AG04449 (cell line): ENCODE measurements around the gene PRKN.

Experiments used
- CTCF ChIA-PET: fragments of 350-600 bp; formaldehyde crosslinking; extraction: SDS; loops from one replicate; lab custom pipeline; 2021; ENCODE audit warnings: antibody characterized with exemption; lab: Yijun Ruan, JAX
- POLR2A ChIA-PET: fragments of 400-600, 350-600 bp; formaldehyde crosslinking; extraction: SDS; loops from one replicate; lab custom pipeline; 2020; ENCODE audit warnings: antibody characterized with exemption, inconsistent platforms; lab: Yijun Ruan, JAX
- DNase-seq: peaks from one replicate; pipeline ENCODE4 v3.0.0-alpha.2; 2010; ENCODE audit warnings: low read depth, low spot score
- H3K4me3 ChIP-seq: 2 replicates; pipeline ENCODE4 v1.5.1; 2011; ENCODE audit warnings: low read depth, mild to moderate bottlenecking, control low read depth, low read length
- CTCF ChIP-seq: IDR thresholded peaks from one replicate; pipeline ENCODE4 v1.5.1; 2011; ENCODE audit warnings: mild to moderate bottlenecking, moderate library complexity, low read length, control low read depth, inconsistent platforms; ENCODE audit not compliant: insufficient read depth; ENCODE audit errors: missing control alignments

The PRKN gene

GRCh38 chr6:162670345-162670744 is 57.2 kb downstream of the PRKN start:
- H3K4me3 ChIP-seq, result no peak overlapping the region
- TF ChIP-seq CTCF, result no peak
- CTCF ChIA-PET, result no interaction called here
- DNase-seq, result no peak
- POLR2A ChIA-PET, result no interaction called here

DNA sequence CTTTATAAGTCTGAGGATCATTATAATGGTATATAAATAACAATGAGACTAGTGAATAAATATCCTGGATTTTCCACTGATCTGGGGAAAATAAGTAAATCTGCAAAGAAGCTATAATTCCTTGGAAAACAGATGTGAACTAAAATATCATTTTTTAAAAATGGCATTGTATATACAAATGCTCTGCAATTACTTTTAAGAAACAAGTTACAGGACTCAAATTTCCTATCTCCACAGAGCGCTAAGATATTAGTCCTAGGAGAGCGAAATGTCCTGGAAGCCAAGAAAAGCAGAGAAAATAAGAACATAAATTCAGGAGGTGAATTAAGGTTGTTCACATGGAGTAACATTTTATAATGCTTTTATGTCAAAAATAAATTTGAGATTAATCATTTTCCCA is 61.3 kb downstream of the PRKN start:
- DNase-seq, result no peak
- POLR2A ChIA-PET, result no interaction called here
- CTCF ChIA-PET, result no interaction called here
- TF ChIP-seq CTCF, result no peak
- no peak overlapping the region for H3K4me3 ChIP-seq

- CTCF ChIA-PET, result no interaction called here
- POLR2A ChIA-PET, result no interaction called here
- H3K4me3 ChIP-seq, result no peak overlapping the region
- no peak for TF ChIP-seq CTCF
- DNase-seq, result no peak
Measured at GRCh38 chr6:162653808-162654207, 73.8 kb downstream of the PRKN start.

- H3K4me3 ChIP-seq, result no peak overlapping the region
- TF ChIP-seq CTCF, result no peak
- CTCF ChIA-PET, result no interaction called here
Measured at GRCh38 chr6:162651505-162651904, 76.1 kb downstream of the PRKN start.

DNA sequence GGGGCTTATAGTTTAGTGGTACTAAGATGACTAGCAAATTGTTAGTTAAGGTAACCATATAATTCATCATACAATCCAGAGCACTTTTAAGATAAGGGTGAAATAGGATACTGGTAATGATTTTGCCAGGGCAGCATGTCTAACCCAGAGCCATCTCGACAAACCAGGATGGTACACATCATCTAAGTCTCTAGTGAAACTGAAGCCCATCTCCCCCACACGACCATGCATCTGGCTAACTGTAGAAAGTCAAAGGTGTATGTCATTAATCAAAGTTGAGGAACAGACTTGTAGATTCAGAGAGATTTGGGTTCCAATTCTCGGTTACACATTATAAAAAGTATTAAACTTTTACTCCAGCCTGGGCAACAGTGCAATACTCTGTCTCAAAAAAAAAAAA is 78.3 kb downstream of the PRKN start:
- no peak for TF ChIP-seq CTCF
- ChIA-PET CTCF (no interaction called here), POLR2A (no interaction called here)
- no peak for DNase-seq
- no peak overlapping the region for H3K4me3 ChIP-seq

More at GRCh38 chr6:162651505-162651904, 76.1 kb downstream of the PRKN start:
- no peak for DNase-seq
- POLR2A ChIA-PET, result no interaction called here

DNA sequence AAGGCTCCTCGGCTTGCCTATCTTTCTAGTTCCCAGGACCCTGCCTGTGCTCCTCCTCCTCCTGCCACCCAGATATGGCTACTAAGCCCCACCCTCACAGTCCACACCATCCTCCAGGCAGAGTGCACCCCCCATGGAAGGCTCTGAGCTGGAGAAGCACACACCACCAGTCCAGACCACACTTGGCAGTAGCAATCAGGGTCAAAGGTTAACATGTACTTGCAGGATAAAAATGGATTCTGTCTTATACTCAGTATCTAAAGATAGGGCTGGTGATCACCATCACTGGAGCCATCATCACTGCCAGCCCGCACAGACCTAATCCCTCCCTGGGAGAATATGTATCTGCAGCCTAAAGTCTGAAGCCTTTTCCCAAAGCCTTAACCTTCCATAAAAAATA is 83.4 kb downstream of the PRKN start:
- DNase-seq, result no peak
- no peak overlapping the region for H3K4me3 ChIP-seq
- CTCF ChIA-PET, result no interaction called here
- no peak for TF ChIP-seq CTCF
- POLR2A ChIA-PET, result no interaction called here
